GM18868 (cell line): ENCODE data around the gene ITGB5.

Source experiments
- ATAC-seq: cut with Tn5 transposase; IDR thresholded peaks from one replicate; pipeline ENCODE4 v1.9.1; 2021; ENCODE audit warnings: mild to moderate bottlenecking, moderate library complexity; ENCODE audit not compliant: unreplicated experiment

Gene ITGB5

DNA sequence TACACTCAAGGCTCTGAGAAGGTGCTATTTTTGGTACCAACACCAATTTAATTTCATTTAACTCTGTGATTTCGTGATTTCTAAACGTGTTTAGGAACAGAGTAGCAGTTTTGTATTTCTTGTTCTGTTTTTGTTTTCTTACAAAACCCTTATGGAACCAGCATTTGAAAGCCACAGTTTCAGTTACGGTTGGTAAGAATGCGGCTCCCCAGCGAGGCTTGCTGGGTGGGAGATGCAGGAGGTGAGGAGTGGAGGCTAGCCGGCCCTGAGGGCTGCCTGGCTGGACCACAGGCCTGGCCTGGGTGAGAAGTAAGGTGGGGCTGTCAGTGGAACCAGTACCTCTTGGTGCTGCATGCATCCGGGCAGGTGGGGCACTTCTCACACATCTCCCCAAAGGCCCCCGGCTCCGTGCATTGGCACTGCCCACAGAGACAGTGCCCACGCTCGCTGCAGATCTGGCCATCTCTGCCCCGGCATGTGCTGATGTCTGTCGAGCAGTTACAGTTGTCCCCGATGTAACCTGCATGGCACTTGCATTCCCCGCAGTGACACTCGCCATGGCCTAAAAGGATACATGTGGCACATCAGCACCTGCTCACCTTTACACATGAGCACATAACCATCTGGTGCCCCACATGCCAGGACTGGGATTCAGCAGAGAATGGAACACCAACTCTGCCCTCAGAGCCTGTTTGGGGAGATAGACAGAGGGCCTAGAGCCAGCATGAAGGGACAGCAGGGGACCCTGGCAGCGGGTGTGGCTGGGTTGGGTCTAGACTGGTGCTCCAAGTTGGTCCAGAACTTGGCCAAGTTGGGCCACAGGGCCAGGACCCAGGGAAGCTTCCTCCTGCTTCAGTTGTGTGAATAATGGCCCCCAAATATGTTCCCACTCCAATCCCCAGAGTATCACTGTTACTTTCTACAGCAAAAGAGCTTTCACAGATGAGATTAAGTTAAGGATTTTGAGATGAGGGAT lies 113.5 kb downstream of the ITGB5 start:
- ATAC-seq: no peak

DNA sequence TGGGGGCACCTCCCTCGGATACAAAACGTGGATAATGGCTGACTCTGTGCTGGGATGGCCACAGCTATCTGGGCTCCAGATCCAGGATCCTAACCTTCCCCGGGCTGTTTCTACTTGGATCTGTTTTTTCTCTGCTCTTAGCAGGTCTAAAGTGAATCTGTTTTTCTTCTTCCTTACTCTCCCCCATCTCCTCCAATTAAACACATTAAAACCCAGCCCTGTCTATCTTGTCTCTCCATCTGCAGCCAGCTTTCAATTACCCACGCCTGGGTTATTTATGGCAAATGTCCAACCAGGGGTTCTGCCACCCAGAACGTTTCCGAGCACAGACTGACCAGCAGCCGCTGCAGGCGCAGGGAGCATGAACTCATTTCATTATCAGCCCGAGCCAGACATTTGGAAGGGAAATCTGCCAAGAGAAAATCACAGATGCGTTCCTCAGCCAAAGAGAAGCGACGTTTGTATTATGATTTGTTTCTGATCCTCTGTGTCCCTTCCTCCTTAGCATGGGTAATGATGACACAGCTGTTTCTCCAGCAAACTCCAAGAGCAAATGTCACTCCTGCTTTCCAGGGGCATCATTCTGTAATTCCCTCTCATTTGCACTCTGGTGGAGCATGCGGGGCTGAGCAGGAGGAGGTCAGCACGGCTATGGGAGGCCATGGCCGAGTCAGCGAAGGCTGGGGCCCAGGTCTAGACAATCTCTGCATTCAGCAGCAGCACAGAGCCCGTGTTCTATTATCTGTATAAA lies 114.9 kb downstream of the ITGB5 start:
- ATAC-seq: no peak

DNA sequence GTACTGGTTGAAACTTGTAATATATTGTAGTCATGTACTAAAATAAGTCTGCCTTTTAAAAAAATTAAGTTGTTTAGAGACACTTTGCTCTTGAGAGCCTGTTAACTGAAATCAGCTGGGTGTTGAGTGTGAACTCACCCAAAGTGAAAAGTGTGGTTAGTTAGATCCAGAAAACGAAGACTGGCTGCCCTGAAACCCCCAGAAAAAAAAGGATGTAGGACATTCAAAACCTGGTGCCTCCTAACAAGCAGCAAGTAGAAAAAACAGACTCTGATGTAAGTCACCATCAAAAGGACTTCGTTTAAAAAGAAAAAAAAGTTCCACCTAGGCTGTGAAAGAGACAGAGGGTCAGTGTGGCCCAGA lies 116.1 kb downstream of the ITGB5 start:
- ATAC-seq: no peak

DNA sequence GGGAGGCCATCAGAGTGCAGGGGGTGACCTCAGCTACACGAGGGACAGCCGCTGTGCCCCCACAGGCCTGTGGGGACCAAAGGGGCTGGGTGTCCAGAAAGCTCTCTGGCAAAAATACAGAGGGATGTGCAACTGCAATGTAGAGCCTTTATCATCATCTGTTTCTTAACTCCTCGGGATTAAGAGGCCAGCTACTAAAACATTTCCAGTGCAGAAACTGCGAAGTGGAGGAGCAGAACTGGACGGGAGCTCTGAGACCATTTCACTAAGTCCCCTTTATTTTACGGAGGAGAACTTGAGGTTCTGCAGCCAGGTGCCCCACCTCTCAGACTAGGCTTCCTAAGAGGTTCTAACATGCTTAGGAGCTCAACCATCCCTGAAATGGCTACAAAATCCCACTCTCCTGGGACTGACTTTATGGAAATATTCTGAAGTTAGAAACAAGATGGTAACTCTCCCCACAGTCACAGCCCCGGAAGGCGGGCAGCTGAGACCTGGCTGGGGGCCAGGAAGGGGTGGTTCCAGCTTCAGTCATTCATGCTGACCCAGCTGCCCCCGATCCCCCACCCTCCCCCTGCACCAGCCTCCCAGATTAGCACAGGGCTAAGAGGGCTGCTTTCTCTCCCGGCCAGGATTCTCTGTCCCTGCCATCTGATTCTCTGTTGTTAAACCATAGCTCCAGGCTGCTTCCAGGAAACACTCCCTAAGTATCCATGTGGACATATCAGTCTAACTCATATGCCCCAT lies 116.7 kb downstream of the ITGB5 start:
- ATAC-seq: no peak

DNA sequence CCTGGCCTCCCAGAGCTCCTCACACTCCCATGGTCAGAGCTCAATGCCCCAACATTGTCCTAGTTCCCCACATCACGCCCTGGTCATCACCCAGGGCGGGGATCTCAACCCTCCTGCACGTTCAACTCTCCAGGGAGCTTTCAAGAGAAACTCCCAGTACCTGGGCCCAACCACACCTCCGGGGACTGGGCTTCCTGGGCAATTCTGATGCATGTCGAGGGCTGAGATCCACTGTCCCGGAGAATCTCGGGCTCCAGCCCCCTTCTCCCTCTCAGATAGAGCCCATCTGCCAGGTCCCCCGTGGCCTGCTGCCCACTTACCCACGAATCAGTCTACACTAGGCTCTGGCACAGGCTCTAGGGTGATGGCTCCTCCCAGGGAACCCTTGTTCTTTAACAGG lies 117.7 kb downstream of the ITGB5 start:
- no peak for ATAC-seq

DNA sequence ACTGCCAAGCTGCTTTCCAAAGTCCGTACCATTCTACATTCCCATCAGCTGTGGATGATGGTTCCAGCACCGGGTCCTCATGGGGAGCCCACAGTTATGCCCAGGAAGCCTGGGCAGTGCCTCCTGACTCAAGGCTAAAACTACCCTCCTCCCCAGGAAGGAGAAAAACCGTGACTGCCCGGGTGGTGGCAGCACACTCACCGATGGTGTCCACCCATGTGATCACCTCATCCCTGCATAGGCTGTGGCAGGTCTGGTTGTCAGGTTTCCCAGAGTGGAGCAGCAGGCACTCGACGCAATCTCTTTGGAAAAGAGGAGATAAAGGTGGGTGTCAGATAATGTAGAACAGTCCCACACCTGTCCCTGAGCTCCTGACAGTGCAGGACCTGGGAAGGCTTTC lies 118.4 kb downstream of the ITGB5 start:
- no peak for ATAC-seq

DNA sequence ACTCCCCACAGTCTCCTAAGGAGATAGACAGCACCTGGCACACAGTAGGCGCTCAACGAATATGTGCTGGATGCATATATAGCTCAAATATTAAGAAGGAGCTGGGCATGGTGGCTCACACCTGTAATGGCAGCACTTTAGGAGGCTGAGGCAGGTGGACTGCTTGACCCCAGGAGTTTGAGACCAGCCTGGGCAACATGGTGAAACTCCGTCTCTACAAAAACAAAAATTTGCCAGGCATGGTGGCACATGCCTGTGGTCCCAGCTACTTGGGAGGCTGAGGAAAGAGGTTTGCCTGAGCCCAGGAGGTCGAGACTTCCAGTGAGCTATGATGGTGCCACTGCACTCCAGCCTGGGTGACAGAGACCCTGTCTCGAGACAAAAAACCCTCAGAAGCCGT lies 119.5 kb downstream of the ITGB5 start:
- ATAC-seq: no peak

DNA sequence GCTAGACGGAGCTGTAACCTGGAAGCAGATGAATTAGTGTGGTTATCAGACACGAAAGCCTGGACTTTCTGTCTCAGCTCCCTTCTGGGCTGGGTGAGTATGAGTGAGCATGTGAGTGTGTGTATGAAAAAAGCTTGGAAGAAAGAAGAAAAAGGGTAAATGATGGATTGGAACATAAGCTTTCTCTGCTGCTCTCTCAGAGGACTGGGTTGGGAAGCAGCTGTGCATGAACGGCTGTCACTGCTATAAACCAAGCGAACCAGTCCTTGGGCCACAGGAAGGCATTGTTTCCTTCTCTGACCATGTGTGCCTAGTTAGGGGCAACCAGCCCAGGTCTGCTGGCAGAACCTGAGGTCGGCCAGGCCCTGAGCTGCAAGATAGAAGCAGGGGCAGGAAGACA lies 119.9 kb downstream of the ITGB5 start:
- no peak for ATAC-seq

DNA sequence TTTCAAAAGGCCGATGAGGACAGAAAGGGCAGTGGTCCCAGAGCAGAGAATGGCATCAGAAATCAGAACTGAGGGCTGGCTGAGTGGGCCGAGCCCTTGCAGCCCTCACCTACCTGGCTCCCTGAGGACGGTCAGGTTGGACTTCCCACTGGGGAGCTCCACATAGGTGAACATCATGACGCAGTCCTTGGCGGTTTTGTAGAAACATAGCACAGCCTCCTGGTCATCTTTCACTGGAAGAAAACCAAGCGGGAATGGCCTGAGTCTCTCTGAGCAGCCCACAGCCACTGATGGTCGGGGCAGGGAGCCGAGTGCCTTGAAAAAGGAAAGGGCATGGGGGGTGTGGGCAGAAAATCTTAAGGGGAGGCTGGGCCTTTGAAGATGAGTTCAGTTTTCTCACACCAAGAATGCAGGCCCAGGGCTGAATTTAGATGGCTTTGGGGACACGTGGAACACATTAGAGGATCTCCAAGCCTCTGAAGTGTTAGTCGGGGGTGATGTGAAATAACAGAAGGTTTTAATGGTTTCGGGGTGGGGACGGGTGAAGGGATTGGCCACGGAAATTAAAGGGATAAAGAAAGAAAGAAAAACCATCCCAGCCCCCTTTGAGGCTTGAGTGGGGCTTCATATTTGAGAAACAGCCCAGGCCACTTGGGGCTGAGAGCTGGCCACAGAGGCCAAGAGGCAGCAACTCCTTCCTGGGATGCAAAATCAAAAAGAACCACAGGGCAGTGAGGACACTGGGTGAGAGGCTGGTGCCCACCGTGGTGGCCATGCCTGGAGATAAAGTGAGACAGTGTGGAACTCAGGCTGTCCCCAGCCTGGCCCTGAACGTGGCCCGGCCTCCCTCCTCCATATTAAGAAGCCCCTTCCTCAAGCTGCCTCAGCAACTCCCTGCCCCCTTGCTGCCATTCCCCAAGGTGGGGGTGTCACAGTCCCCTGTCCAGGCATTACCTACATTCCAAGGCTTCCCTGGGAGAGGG lies 120.8 kb downstream of the ITGB5 start:
- no peak for ATAC-seq

DNA sequence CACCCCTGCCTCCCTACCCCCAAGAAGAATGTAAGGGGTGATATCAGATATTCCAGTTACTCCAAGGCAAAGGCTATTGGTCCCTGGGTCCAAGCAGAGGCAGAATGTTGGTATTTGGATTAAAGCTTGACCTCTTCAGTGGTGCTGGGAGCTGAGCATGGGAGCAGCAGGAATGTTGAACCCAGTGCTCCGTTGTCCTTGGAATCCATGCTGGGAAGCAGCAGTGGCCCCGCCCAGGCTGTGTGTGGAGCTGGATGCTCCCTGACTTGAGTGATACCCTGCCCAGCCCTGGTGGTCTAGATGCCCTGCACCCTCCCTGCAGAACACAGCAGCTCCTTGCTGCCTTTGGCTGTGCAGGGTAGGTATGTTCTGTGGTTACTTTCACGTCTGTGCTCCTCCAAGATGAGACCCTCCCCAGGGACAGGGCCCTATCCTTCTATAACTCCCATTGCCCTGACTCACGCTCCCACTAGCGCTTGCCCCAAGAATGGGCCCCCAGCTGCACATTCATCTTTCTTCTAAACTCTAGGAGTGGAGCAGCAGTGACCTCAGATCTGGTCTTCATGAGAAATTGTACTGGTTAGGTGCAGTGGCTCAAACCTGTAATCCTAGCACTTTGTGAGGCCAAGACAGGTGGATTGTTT lies 121.8 kb downstream of the ITGB5 start:
- no peak for ATAC-seq

DNA sequence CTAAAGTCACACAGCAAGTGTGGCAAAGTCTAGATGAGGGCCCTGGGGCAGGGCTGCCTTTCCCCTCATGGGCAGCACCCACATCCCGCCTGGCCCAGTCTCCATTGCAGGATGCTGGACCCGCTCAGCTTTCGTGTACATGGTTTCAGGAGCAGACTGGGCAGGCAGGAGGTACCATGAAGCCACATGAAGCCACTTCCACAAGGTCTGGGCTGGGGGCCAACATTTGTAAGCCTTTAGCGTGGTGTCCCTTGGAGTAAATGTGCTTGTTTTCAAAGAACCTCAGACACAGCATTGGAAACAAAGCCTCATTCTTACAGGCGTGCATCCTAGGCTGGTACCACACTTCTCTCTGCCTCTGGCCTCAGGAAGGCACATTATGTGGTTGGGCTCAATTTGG lies 122.4 kb downstream of the ITGB5 start:
- no peak for ATAC-seq

DNA sequence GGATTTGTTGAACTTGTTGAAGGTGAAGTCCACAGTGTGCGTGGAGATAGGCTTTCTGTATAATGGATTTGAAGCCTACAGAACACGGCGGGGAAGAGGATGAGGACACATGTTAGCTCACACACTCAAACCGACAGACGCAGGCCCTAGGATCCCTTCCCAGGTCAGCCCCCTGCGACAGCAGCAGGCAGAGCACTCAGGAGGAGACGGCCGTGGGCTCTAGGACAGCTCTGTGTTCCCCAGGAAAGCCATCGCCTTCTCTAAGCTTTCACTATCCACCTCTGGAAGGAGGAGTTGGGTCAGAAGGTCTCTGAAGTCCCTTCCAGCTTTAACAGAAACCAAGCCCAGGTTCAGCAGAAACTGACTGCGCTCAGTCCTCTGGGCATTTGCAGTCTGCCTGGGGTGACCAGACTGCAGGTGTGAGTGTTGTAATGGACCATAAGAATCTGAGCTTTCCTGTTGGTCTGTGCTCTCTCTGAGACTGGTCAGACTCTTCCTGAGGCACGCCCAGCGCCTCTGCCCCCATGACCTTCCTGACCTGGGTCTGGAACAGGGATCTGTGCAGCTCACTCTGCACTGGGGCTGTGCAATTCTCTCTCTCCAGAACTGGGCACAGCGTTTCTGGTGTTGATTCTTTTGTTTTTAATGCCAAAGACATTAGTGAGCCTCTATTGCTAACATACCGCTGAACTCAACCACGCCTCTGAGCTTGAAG lies 123.4 kb downstream of the ITGB5 start:
- no peak for ATAC-seq

DNA sequence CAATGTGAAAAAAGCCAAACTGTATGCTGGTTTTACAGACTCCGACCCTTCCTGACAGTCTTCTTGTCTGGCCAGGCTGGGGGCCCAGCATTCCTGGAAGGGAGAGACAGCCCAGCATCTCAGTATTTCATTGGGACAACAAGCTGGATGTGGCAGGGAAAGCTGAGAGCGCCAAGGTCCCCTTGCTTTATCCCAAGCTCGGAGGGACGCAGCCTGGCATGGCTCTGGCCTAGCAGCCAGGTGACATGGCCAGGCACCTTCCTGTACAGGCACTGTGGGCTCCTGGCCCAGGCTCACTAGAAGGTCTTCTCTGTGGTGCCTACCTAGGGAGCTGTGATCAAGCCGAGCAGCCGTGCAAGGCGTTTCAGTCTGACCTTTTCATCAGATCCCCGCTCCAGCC lies 124.0 kb downstream of the ITGB5 start:
- no peak for ATAC-seq

DNA sequence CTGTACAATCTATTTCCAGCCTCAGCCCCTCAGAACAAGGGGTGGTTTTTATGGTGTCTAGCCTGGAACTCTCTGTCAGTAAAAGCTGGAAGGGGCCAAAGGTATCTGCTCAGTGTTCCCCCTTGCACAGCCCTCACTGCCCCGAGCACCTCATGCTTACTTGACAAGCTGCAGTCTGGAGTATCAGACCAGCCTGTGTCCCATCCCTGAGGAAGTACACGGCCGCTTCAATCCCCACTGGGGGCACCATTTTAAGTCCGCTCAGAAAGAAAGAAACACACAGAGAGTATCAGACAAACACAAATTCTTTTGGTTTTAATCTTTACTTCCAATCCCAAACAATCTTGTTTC lies 124.5 kb downstream of the ITGB5 start:
- ATAC-seq: no peak

DNA sequence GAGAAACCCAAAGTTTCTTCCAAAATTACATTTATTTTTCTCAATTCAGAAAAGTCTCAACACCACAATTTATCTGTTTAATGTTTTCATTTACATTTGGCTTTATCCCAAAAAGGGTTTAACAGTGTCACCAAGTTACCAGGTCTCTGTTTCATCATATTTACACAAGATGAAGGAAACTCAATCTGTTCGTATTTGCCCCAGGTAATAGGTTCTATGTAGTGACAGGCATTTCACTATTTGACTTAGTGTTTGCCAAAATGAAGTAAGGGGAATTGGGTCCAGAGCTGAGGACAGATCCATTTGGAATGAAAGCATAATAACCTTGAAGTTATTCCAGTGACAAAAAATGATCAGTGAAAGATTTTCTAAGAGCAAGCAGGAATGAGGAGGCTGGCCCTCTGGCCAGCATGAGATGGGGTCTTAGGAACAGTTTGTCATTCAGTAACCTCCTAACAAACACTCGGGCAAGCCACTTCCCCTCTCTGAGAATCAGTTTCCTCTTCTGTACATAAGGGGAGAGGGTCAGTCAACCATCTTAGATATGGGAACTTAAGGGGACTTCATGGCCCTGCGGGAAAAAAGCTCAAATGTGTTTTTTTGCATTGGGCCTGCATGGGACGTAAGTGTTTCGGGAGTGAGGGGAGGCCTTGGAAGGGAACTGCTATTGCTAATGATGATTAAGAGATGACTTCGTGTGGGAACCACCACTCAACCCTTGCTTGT lies 125.1 kb downstream of the ITGB5 start:
- ATAC-seq: no peak

DNA sequence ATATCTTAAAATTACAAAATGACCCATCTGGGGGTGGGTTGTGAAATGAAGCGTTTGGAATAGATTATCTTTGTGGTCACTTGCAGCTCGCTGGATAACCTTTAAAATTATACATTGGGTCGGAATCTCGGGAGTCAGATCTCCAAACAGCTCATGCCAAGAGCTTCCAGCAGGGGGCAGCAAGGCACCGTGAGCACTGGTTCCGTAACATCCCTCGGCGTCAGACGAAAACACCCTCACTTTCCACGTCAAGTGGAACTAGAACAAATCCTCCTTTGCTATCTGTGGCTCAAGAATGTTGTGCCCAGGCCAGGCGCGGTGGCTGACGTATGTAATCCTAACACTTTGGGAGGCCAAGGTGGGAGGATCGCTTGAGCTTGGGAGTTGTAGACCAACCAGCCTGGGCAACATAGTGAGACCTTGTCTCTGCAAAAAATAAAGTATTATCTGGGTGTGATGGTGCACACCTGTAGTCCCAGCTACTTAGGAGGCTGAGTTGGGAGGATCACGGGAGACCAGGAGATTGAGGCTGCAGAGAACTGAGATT lies 125.8 kb downstream of the ITGB5 start:
- no peak for ATAC-seq

DNA sequence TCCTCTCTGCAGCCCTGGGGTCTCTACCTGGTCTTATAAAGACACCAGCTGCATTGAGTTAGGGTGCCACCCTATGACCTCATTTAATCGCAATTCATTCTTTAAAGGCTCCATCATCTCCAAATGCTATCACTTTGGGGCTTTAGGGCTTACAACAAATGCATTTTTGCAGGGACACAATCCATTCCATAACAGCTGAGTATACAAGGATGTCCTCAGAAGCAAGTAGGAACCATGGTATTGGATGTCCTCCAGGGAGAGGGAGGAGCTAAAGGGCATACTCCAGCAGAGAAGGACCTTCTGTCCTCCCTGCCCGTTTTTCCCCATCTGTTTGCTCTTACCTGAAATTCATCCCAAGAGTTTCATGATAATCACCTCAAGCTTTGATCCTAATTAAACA lies 126.6 kb downstream of the ITGB5 start:
- ATAC-seq: no peak

DNA sequence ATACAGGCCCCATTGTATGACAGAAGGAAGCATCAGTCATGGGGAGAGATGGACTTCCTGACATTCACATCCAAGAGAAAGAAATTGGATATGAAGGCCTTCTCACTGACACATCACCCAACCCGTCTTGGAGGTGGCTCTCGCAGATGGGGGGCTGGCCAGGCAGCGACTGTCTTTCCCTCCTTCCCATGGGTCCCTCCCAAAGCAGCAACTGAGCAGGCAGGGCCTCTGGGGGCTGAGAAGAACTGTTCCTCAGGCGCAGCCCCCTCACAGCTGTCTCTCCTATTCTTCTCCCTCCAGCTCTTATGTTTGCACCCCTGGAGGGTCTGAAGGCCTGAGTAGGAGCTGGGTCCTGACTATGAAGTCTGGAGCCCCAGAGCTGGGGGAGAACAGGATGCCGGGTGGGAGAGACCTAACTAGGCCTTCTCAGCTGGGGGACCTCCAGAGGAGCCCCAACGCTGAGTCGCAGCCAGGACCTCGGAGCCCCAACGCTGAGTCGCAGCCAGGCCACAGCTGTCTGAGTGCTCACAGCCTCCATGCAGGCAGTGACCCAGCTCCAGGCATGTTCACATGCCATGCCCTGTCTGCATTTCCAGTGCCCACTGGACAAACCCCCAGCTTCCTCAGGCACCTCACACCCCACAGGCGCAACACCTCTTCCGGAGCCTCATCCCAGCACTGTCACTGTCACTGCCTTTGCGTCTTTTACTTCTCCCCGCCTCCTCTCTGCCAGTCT lies 127.3 kb downstream of the ITGB5 start:
- no peak for ATAC-seq
